K562 (cell line): ENCODE data around the gene SLAMF7. TPM values are rescaled to one million over a fixed set of nuclear protein-coding genes. Genes with fewer than 3 reads are reported as not detected.

Source experiments
- ATAC-seq: fragments of 200-7000 bp; cut with Tn5 transposase; 3 replicates; pipeline ENCODE4 v1.9.1; 2020; ENCODE audit warnings: moderate library complexity
- BruUV-seq: library from RNA; stranded (reverse); fragments of 400-500 nt; replicated peaks from 2 replicates; lab custom pipeline; 2021; lab: Mats Ljungman, UMichigan
- CTCF ChIA-PET: fragments of 300-600 bp; formaldehyde crosslinking; extraction: SDS; loops from one replicate; lab custom pipeline; 2021; ENCODE audit warnings: low intra/inter-chr PET ratio; lab: Yijun Ruan, JAX
- POLR2A ChIA-PET: fragments of 300-600, 350-650 bp; sonication (Branson Sonifier 250); formaldehyde crosslinking; extraction: SDS; loops from one replicate; lab custom pipeline; 2021; ENCODE audit warnings: antibody characterized with exemption, inconsistent platforms; lab: Yijun Ruan, JAX
- DNase-seq, 4 experiments: peaks; one replicate each; pipeline versions ENCODE4 v3.0.0 to v3.0.0-alpha.2; 2011 to 2018; ENCODE audit warnings: low spot score in 3 of 4, mixed read lengths in 3 of 4; ENCODE audit errors: extremely low read depth in 1 of 4
- FAIRE-seq: peaks from 2 replicates; lab custom pipeline; 2011; peaks lifted over from hg19 to GRCh38; lab: Jason Lieb, UNC
- H2AFZ ChIP-seq: 2 replicates; pipeline ENCODE4 v1.6.0; 2011; ENCODE audit warnings: low read depth, low read length, control low read depth, inconsistent platforms
- H3K27ac ChIP-seq: fragments of 200-600 bp; 3 replicates; pipeline ENCODE4 v1.8.0; 2011; ENCODE audit warnings: low read depth, mild to moderate bottlenecking, control low read depth, inconsistent platforms, low read length, moderate library complexity, mixed read lengths; ENCODE audit errors: extremely low read depth
- H3K27me3 ChIP-seq, 2 experiments: fragments of 300-600 bp in 1 of 2; 2 replicates in 1 of 2; 3 replicates in 1 of 2; pipeline versions ENCODE4 v1.6.0 to v1.8.0; 2011; ENCODE audit warnings: inconsistent platforms in 2 of 2, low read length in 2 of 2, mild to moderate bottlenecking in 1 of 2, mixed read lengths in 1 of 2, moderate library complexity in 1 of 2; ENCODE audit not compliant: control insufficient read depth in 2 of 2, insufficient read depth in 2 of 2
- H3K36me3 ChIP-seq: fragments of 300-600 bp; 3 replicates; pipeline ENCODE4 v1.8.0; 2011; ENCODE audit warnings: mild to moderate bottlenecking, low read length, inconsistent platforms; ENCODE audit not compliant: control insufficient read depth, insufficient read depth
- H3K4me1 ChIP-seq, 2 experiments: fragments of 200-600 bp in 1 of 2; replicated peaks in 1 of 2; 2 replicates in 1 of 2; 3 replicates in 1 of 2; pipeline versions ENCODE4 v1.5.1 to v1.8.0; 2011; ENCODE audit warnings: inconsistent platforms in 2 of 2, low read length in 2 of 2, mild to moderate bottlenecking in 1 of 2, mixed read lengths in 1 of 2, moderate library complexity in 1 of 2; ENCODE audit not compliant: control insufficient read depth in 2 of 2, insufficient read depth in 2 of 2
- H3K4me2 ChIP-seq: 2 replicates; pipeline ENCODE4 v1.6.1; 2011; ENCODE audit warnings: low read length, control low read depth, inconsistent platforms, mixed read lengths; ENCODE audit not compliant: insufficient read depth
- H3K4me3 ChIP-seq: fragments of 200-600 bp; sonication (generic), shearing (Covaris generic); 2 replicates; pipeline ENCODE4 v1.5.1; 2016; ENCODE audit warnings: control low read depth, inconsistent platforms
- H3K79me2 ChIP-seq: fragments of 200-600 bp; 3 replicates; pipeline ENCODE4 v1.8.0; 2011; ENCODE audit warnings: low read length, inconsistent platforms; ENCODE audit not compliant: control insufficient read depth, insufficient read depth
- H3K9ac ChIP-seq, 2 experiments: 2 replicates each; pipeline versions ENCODE4 v1.6.0 to v1.6.1; 2011; ENCODE audit warnings: low read depth in 2 of 2, low read length in 2 of 2, control low read depth in 1 of 2, inconsistent platforms in 1 of 2, mild to moderate bottlenecking in 1 of 2, mixed read lengths in 1 of 2; ENCODE audit not compliant: insufficient read depth in 1 of 2
- H3K9me1 ChIP-seq: one replicate; pipeline ENCODE4 v1.6.0; 2011; ENCODE audit warnings: inconsistent platforms, mild to moderate bottlenecking, low read length, moderate library complexity; ENCODE audit not compliant: control insufficient read depth, insufficient read depth
- H3K9me3 ChIP-seq: replicated peaks from 2 replicates; pipeline ENCODE4 v1.5.1; 2011; ENCODE audit warnings: low read depth, low read length, inconsistent platforms; ENCODE audit not compliant: control insufficient read depth, insufficient read depth
- H4K20me1 ChIP-seq: replicated peaks from 2 replicates; pipeline ENCODE4 v1.6.1; 2011; ENCODE audit warnings: low read length, inconsistent platforms, mixed read lengths; ENCODE audit not compliant: control insufficient read depth, insufficient read depth
- ARID3B ChIP-seq: fragments of 250-450 bp; sonication (Bioruptor Pico); IDR thresholded peaks from 2 replicates; pipeline ENCODE4 v1.4.0; 2020; ENCODE audit warnings: borderline replicate concordance
- FOXJ3 ChIP-seq: sonication (generic); formaldehyde crosslinking; IDR thresholded peaks from 2 replicates; pipeline ENCODE4 v1.4.0; 2020; ENCODE audit warnings: mild to moderate bottlenecking, missing genetic modification reagents
- KHSRP ChIP-seq: fragments of 450-650 bp; IDR thresholded peaks from 2 replicates; pipeline ENCODE4 v1.6.1; 2017
- PCBP2 ChIP-seq: fragments of 200-400 bp; formaldehyde crosslinking; IDR thresholded peaks from 2 replicates; pipeline ENCODE4 v1.6.1; 2018; ENCODE audit warnings: low read length, low read depth, mild to moderate bottlenecking, moderate library complexity; ENCODE audit not compliant: poor library complexity, severe bottlenecking
- SMARCA4 ChIP-seq: fragments of 450-650 bp; IDR thresholded peaks from 2 replicates; pipeline ENCODE4 v1.6.1; 2016
- ZBTB7A ChIP-seq: IDR thresholded peaks from 2 replicates; pipeline ENCODE4 v1.6.1; 2011; ENCODE audit warnings: low read depth, mild to moderate bottlenecking, low read length, moderate library complexity, borderline replicate concordance; ENCODE audit not compliant: control insufficient read depth
- ZNF354B ChIP-seq: fragments of 250-450 bp; sonication (Bioruptor Pico); IDR thresholded peaks from 2 replicates; pipeline ENCODE4 v1.4.0; 2020
- ZNF436 ChIP-seq: fragments of 250-450, 450-650 bp; sonication (Bioruptor Pico); formaldehyde crosslinking; IDR thresholded peaks from 2 replicates; pipeline ENCODE4 v1.7.0; 2020; ENCODE audit warnings: mild to moderate bottlenecking
- ZNF639 ChIP-seq, 2 experiments: fragments of 200-800 bp in 1 of 2; sonication (Bioruptor generic) in 1 of 2; sonication (generic) in 1 of 2; formaldehyde crosslinking in 1 of 2; IDR thresholded peaks in 1 of 2; conservative IDR thresholded peaks in 1 of 2; 2 replicates each; pipeline versions ENCODE4 v1.5.0 to v1.6.1; 2016 to 2020; ENCODE audit warnings: missing compliant biosample characterization in 1 of 2, missing genetic modification characterization in 1 of 2, missing genetic modification reagents in 1 of 2
- WGBS: fragments of 100-300 bp; shearing (Covaris generic); methylation state at CpG from one replicate; pipeline ENCODE4 v1.1.6; 2016; ENCODE audit warnings: low coverage, mixed read lengths; ENCODE audit not compliant: insufficient coverage; ENCODE audit errors: missing lambda C conversion rate; 5-methylcytosine and 5-hydroxymethylcytosine counted together
- in situ Hi-C: fragments of 300-500 bp; cut with MboI; formaldehyde crosslinking; loops from 4 replicates; pipeline ENCODE4 v1.15.0; 2018; ENCODE audit warnings: inconsistent platforms, mixed read lengths
- intact Hi-C: fragments of 100-400 bp; cut with micrococcal nuclease; formaldehyde crosslinking; loops from 2 replicates; pipeline ENCODE4 v1.14.2; 2022
- polyA plus RNA-seq, 8 experiments: library from polyadenylated mRNA; depleted of rRNA in 4 of 8; stranded (reverse) in 5 of 8; unstranded in 3 of 8; fragments of >200 nt; fragmentation: Nextera tagmentation in 2 of 8; fragmentation: Illumina TruSeq in 1 of 8; extraction: Ambion mirVana in 2 of 8; extraction: Trizol in 1 of 8; gene quantifications; 2 replicates each; pipeline versions ENCODE4 v1.2.1 to v1.2.3, GENCODE V29; 2011 to 2014; ENCODE audit warnings: inconsistent platforms in 1 of 8, missing spikeins in 1 of 8
- total RNA-seq, 7 experiments: library from RNA; depleted of rRNA in 6 of 7; stranded (reverse); fragments of >200 nt in 6 of 7; fragmentation: Illumina TruSeq in 2 of 7; extraction: Trizol in 2 of 7; gene quantifications; 2 replicates each; pipeline versions ENCODE4 v1.2.1 to v1.2.3, GENCODE V29; 2011 to 2021; ENCODE audit warnings: low replicate concordance in 1 of 7
- TF ChIP-seq, protein P1 (sequence below): IDR thresholded peaks from 2 replicates; pipeline ENCODE4 v1.6.1; 2011; ENCODE audit not compliant: insufficient read length; ENCODE audit errors: extremely low read depth
- TF ChIP-seq, protein P2 (sequence below): sonication (generic); formaldehyde crosslinking; IDR thresholded peaks from 2 replicates; pipeline ENCODE4 v1.8.0; 2022; ENCODE audit warnings: mild to moderate bottlenecking, missing genetic modification reagents

Gene SLAMF7
- total and polyA plus RNA-seq, 9 of the 15 experiments (the other 6 are each of a cell fraction or from before 2014, with no cell fraction given), result 0.11 to 1.2 (median 0.22) TPM; not detected in 2

DNA sequence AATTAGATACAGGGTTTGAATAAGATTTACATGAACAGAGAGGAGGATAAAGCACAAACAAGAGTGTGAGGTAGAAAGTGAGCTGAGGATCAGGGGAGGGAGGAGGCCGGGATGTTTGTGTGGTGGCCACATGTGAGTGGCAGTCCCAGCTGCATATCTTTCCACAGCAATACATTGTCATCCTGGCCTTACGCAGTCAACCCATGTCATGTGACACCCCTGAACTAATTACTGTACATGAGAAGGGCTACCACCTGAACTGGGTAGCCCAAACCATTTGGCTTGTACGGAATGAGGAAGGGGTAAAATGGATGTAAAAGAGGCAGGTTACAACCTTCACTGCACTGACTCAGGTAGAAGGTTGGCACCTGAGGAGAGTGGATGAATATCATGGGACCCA lies 4.2 kb downstream of the SLAMF7 start (continued):
- 0 out of 4 replicates have a peak, but pooled peaks of 1 of the 2 experiments have one; percentile 14 for TF ChIP-seq ZNF639 (CRISPR knock-in tag; conservative IDR thresholded peaks at IDR 0.05 in 1 of 2, IDR thresholded peaks at IDR 0.05 in 1 of 2)

DNA sequence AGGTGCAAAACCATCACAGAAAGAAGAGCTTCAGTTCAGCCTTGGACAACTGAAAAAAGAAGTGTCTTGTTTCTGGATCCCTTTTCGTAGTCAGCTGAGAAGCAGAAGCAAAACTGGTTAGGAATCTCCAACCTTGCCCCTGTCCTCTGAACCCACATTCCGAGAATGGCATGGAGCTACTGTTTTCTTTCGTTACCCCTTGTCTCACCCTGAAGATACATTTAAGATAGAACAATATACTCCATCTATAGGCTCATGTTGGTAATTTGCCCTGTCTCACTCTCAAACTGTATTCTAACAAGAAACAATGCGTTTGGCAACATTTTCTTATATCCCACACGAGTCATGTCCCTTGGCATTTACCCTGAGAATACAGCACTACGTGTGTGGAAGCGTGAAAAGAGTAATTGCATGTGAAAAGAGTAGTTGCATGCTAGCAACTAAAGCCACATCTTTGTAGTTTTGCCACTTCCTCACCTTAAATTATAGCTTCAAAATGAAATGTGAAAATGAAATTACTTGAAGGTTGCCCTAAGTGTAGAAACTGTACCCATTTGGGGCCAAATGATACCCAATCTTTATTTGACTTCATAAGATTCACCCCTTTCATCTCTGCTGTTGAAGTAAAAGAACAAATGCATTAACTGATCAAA lies 5.3 kb downstream of the SLAMF7 start:
- Histone ChIP-seq H3K9me1 (no peaks in the 10 kb centered on the region), H3K9ac (no peak overlapping the region), H2AFZ (no peak overlapping the region), H3K36me3 (no peaks in the 10 kb centered on the region), H3K79me2 (no peaks in the 10 kb centered on the region), H3K4me2 (no peak overlapping the region), H4K20me1 (no peaks in the 10 kb centered on the region), H3K27me3 (peaks cover 0 to 11% of the 10 kb centered on the region in 2 experiments; a peak in 3 of 5 replicates), H3K27ac (no peak overlapping the region), H3K4me3 (no peak overlapping the region), H3K4me1 (peaks cover 0 to 10% of the 10 kb centered on the region in 2 experiments; a peak in 2 of 5 replicates), H3K9me3 (no peaks in the 10 kb centered on the region)
- DNase-seq (no peak), ATAC-seq (no peak), FAIRE-seq (no peak)
- intact Hi-C loops (no loop called here), in situ Hi-C loops (no loop called here)
- no TSS peak for BruUV-seq
- ChIA-PET POLR2A (interaction anchor here (0.5 to 1.0 kb wide), 3 partner anchors 8 to 88 kb away, joined by 3 to 4 read pairs (median 3); no protein-coding TSS in a partner anchor), CTCF (interaction anchor here (0.5 kb wide), 1 partner anchor 129 kb away, joined by 3 read pairs; no protein-coding TSS in a partner anchor)
- 11% methylated on average over 7 of the region's 7 CpGs for WGBS
- no peak for TF ChIP-seq KHSRP
- TF ChIP-seq, protein P1, sequence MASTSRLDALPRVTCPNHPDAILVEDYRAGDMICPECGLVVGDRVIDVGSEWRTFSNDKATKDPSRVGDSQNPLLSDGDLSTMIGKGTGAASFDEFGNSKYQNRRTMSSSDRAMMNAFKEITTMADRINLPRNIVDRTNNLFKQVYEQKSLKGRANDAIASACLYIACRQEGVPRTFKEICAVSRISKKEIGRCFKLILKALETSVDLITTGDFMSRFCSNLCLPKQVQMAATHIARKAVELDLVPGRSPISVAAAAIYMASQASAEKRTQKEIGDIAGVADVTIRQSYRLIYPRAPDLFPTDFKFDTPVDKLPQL, result no peak
- no peak for TF ChIP-seq FOXJ3
- TF ChIP-seq PCBP2, result no peak
- TF ChIP-seq, protein P2, sequence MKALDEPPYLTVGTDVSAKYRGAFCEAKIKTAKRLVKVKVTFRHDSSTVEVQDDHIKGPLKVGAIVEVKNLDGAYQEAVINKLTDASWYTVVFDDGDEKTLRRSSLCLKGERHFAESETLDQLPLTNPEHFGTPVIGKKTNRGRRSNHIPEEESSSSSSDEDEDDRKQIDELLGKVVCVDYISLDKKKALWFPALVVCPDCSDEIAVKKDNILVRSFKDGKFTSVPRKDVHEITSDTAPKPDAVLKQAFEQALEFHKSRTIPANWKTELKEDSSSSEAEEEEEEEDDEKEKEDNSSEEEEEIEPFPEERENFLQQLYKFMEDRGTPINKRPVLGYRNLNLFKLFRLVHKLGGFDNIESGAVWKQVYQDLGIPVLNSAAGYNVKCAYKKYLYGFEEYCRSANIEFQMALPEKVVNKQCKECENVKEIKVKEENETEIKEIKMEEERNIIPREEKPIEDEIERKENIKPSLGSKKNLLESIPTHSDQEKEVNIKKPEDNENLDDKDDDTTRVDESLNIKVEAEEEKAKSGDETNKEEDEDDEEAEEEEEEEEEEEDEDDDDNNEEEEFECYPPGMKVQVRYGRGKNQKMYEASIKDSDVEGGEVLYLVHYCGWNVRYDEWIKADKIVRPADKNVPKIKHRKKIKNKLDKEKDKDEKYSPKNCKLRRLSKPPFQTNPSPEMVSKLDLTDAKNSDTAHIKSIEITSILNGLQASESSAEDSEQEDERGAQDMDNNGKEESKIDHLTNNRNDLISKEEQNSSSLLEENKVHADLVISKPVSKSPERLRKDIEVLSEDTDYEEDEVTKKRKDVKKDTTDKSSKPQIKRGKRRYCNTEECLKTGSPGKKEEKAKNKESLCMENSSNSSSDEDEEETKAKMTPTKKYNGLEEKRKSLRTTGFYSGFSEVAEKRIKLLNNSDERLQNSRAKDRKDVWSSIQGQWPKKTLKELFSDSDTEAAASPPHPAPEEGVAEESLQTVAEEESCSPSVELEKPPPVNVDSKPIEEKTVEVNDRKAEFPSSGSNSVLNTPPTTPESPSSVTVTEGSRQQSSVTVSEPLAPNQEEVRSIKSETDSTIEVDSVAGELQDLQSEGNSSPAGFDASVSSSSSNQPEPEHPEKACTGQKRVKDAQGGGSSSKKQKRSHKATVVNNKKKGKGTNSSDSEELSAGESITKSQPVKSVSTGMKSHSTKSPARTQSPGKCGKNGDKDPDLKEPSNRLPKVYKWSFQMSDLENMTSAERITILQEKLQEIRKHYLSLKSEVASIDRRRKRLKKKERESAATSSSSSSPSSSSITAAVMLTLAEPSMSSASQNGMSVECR (CRISPR knock-in tag), result no peak
- no peak for TF ChIP-seq SMARCA4
- no peak for TF ChIP-seq ZNF436 (CRISPR knock-in tag)
- no peak for TF ChIP-seq ZNF354B (CRISPR knock-in tag)
- TF ChIP-seq ARID3B, result no peak
- no peak for TF ChIP-seq ZBTB7A
